Sigmoid colon (tissue), 4 donors: ENCODE measurements around the gene FN1.

Experiments
- EP300 ChIP-seq, 4 donors: sonication (generic); formaldehyde crosslinking; IDR thresholded peaks; one replicate each; pipeline ENCODE4 v1.6.1; 2017; ENCODE audit warnings: antibody characterized with exemption in 4 of 4
- POLR2AphosphoS5 ChIP-seq, 4 donors: sonication (generic); formaldehyde crosslinking; IDR thresholded peaks; one replicate each; pipeline ENCODE4 v1.6.1; 2017; ENCODE audit warnings: antibody characterized with exemption in 4 of 4
- TF ChIP-seq, protein P1 (sequence below), 4 experiments: fragments of 450-650 bp in 3 of 4; fragments of 200-600 bp in 1 of 4; IDR thresholded peaks; one replicate each; pipeline ENCODE4 v1.5.1; 2016 to 2019; ENCODE audit warnings: antibody characterized with exemption in 4 of 4, mild to moderate bottlenecking in 3 of 4, moderate library complexity in 2 of 4

DNA sequence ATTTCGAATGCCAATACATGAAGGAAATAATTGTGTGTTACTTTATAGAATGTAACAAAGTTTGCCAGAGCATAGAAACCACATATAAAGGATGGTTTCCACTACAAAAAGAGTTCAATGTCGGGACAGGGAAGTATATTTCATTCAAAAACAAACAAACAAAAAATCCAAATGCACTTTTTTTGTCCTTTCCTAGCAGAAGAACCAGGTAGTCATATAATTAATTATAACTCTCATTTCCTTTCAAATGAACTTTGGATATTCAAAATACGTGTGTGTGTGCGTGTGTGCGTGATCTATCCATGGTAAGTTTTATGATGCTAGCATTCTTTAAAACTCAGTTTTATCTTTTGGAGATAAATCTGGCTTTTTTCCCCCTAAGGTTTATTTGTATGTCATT, 8.3 kb downstream of the FN1 start:
- no peak for TF ChIP-seq POLR2AphosphoS5 (IDR thresholded peaks at IDR 0.05)
- TF ChIP-seq EP300 (IDR thresholded peaks at IDR 0.05), result no peak
- TF ChIP-seq, protein P1, sequence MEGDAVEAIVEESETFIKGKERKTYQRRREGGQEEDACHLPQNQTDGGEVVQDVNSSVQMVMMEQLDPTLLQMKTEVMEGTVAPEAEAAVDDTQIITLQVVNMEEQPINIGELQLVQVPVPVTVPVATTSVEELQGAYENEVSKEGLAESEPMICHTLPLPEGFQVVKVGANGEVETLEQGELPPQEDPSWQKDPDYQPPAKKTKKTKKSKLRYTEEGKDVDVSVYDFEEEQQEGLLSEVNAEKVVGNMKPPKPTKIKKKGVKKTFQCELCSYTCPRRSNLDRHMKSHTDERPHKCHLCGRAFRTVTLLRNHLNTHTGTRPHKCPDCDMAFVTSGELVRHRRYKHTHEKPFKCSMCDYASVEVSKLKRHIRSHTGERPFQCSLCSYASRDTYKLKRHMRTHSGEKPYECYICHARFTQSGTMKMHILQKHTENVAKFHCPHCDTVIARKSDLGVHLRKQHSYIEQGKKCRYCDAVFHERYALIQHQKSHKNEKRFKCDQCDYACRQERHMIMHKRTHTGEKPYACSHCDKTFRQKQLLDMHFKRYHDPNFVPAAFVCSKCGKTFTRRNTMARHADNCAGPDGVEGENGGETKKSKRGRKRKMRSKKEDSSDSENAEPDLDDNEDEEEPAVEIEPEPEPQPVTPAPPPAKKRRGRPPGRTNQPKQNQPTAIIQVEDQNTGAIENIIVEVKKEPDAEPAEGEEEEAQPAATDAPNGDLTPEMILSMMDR (IDR thresholded peaks at IDR 0.05), result no peak
